MM.1S (cell line): ENCODE results near the gene PACRG.

ENCODE experiments used
- DNase-seq: peaks from one replicate; pipeline ENCODE4 v3.0.0-alpha.2; 2015
- H2AFZ ChIP-seq: fragments of 300-600 bp; sonication (generic); 2 replicates; pipeline ENCODE4 v1.6.0; 2016; ENCODE audit warnings: antibody characterized with exemption, low read length
- H3F3A ChIP-seq: fragments of 300-600 bp; sonication (generic); 2 replicates; pipeline ENCODE4 v1.6.1; 2016; ENCODE audit warnings: mild to moderate bottlenecking, antibody characterized with exemption, low read length, moderate library complexity, mixed read lengths; ENCODE audit not compliant: insufficient read depth
- H3K27ac ChIP-seq: fragments of 300-600 bp; sonication (generic); 2 replicates; pipeline ENCODE4 v1.5.1; 2016; ENCODE audit warnings: mild to moderate bottlenecking, low read length
- H3K27me3 ChIP-seq: fragments of 300-600 bp; sonication (generic); replicated peaks from 2 replicates; pipeline ENCODE4 v1.6.0; 2016; ENCODE audit warnings: low read length; ENCODE audit not compliant: insufficient read depth
- H3K36me3 ChIP-seq: fragments of 300-600 bp; sonication (generic); replicated peaks from 2 replicates; pipeline ENCODE4 v1.6.1; 2016; ENCODE audit warnings: mild to moderate bottlenecking, low read length, mixed read lengths; ENCODE audit not compliant: insufficient read depth
- H3K4me1 ChIP-seq: fragments of 300-600 bp; sonication (generic); 2 replicates; pipeline ENCODE4 v1.6.1; 2016; ENCODE audit warnings: low read length, mixed read lengths
- H3K4me2 ChIP-seq: fragments of 300-600 bp; sonication (generic); 2 replicates; pipeline ENCODE4 v1.6.0; 2016; ENCODE audit warnings: low read depth, low read length
- H3K4me3 ChIP-seq: fragments of 300-600 bp; sonication (generic); 2 replicates; pipeline ENCODE4 v1.5.1; 2016; ENCODE audit warnings: low read length, mixed read lengths
- H3K79me2 ChIP-seq: fragments of 300-600 bp; sonication (generic); 2 replicates; pipeline ENCODE4 v1.6.1; 2016; ENCODE audit warnings: mixed run types, low read length, mixed read lengths
- H3K9ac ChIP-seq: fragments of 300-600 bp; sonication (generic); 2 replicates; pipeline ENCODE4 v1.6.1; 2016; ENCODE audit warnings: low read length, mixed read lengths
- H3K9me2 ChIP-seq: fragments of 300-600 bp; sonication (generic); replicated peaks from 2 replicates; pipeline ENCODE4 v1.6.1; 2016; ENCODE audit warnings: mild to moderate bottlenecking, low read length, mixed read lengths; ENCODE audit not compliant: insufficient read depth
- H3K9me3 ChIP-seq: fragments of 300-600 bp; sonication (generic); replicated peaks from 2 replicates; pipeline ENCODE4 v1.6.1; 2016; ENCODE audit warnings: mild to moderate bottlenecking, low read length, mixed read lengths; ENCODE audit not compliant: insufficient read depth
- H4K20me1 ChIP-seq: fragments of 300-600 bp; sonication (generic); 2 replicates; pipeline ENCODE4 v1.6.1; 2016; ENCODE audit warnings: mild to moderate bottlenecking, low read length, moderate library complexity, mixed read lengths; ENCODE audit not compliant: insufficient read depth
- CTCF ChIP-seq: fragments of 300-600 bp; sonication (generic); IDR thresholded peaks from 2 replicates; pipeline ENCODE4 v1.5.1; 2016; ENCODE audit warnings: antibody characterized with exemption, low read length, mixed read lengths
- EZH2 ChIP-seq: fragments of 300-600 bp; sonication (generic); optimal IDR thresholded peaks from 2 replicates; pipeline ENCODE3; 2017; ENCODE audit warnings: low read depth, mild to moderate bottlenecking, antibody characterized with exemption, low read length, mixed read lengths
- EZH2phosphoT487 ChIP-seq: fragments of 300-600 bp; sonication (generic); IDR thresholded peaks from 2 replicates; pipeline ENCODE4 v1.6.1; 2018; ENCODE audit warnings: antibody characterized with exemption, low read length

PACRG gene

GRCh38 chr6:163352011-163352685 is 624.4 kb downstream of the PACRG start:
- no peak for DNase-seq
- no peaks in the 10 kb centered on the region for H3K9me3 ChIP-seq

GRCh38 chr6:163352966-163353365 is 625.2 kb downstream of the PACRG start:
- no peak for DNase-seq
- H3K36me3 ChIP-seq = no peaks in the 10 kb centered on the region
- H3K4me3 ChIP-seq = no peak overlapping the region
- no peak overlapping the region for H3K9ac ChIP-seq
- no peaks in the 10 kb centered on the region for H3K4me1 ChIP-seq
- H3K27ac ChIP-seq = no peak overlapping the region
- no peaks in the 10 kb centered on the region for H3K27me3 ChIP-seq
- no peak overlapping the region for H3K4me2 ChIP-seq
- H4K20me1 ChIP-seq = no peaks in the 10 kb centered on the region
- H3F3A ChIP-seq = no peaks in the 10 kb centered on the region
- no peaks in the 10 kb centered on the region for H3K9me2 ChIP-seq
- TF ChIP-seq CTCF = no peak
- TF ChIP-seq EZH2phosphoT487 = no peak
- H3K79me2 ChIP-seq = no peaks in the 10 kb centered on the region
- H3K9me3 ChIP-seq = no peaks in the 10 kb centered on the region
- no peak overlapping the region for H2AFZ ChIP-seq

More at GRCh38 chr6:163352011-163352685, 624.4 kb downstream of the PACRG start:
- TF ChIP-seq EZH2 = no peak
- no peak for TF ChIP-seq CTCF
- TF ChIP-seq EZH2phosphoT487 = no peak
- H3K4me2 ChIP-seq = no peak overlapping the region
- no peak overlapping the region for H2AFZ ChIP-seq
- no peaks in the 10 kb centered on the region for H3K36me3 ChIP-seq
- no peaks in the 10 kb centered on the region for H3K27me3 ChIP-seq
- no peaks in the 10 kb centered on the region for H3K79me2 ChIP-seq
- no peaks in the 10 kb centered on the region for H3K4me1 ChIP-seq
- no peaks in the 10 kb centered on the region for H3F3A ChIP-seq
- no peaks in the 10 kb centered on the region for H4K20me1 ChIP-seq
- no peak overlapping the region for H3K9ac ChIP-seq
- no peaks in the 10 kb centered on the region for H3K9me2 ChIP-seq
- H3K27ac ChIP-seq = no peak overlapping the region
- H3K4me3 ChIP-seq = no peak overlapping the region

- DNase-seq = no peak
- Histone ChIP-seq H3F3A (no peaks in the 10 kb centered on the region), H3K79me2 (no peaks in the 10 kb centered on the region), H3K4me1 (no peaks in the 10 kb centered on the region), H2AFZ (no peak overlapping the region), H3K9me3 (no peaks in the 10 kb centered on the region), H3K9me2 (no peaks in the 10 kb centered on the region), H3K4me2 (no peak overlapping the region), H3K27me3 (no peaks in the 10 kb centered on the region), H3K27ac (no peak overlapping the region), H3K36me3 (no peaks in the 10 kb centered on the region), H4K20me1 (no peaks in the 10 kb centered on the region), H3K9ac (no peak overlapping the region), H3K4me3 (no peak overlapping the region)
- TF ChIP-seq EZH2phosphoT487 (no peak), EZH2 (no peak), CTCF (no peak)
Measured at GRCh38 chr6:163354085-163354484, 626.3 kb downstream of the PACRG start.
